ENCODE measurements around the gene ANKRD29.

DNA sequence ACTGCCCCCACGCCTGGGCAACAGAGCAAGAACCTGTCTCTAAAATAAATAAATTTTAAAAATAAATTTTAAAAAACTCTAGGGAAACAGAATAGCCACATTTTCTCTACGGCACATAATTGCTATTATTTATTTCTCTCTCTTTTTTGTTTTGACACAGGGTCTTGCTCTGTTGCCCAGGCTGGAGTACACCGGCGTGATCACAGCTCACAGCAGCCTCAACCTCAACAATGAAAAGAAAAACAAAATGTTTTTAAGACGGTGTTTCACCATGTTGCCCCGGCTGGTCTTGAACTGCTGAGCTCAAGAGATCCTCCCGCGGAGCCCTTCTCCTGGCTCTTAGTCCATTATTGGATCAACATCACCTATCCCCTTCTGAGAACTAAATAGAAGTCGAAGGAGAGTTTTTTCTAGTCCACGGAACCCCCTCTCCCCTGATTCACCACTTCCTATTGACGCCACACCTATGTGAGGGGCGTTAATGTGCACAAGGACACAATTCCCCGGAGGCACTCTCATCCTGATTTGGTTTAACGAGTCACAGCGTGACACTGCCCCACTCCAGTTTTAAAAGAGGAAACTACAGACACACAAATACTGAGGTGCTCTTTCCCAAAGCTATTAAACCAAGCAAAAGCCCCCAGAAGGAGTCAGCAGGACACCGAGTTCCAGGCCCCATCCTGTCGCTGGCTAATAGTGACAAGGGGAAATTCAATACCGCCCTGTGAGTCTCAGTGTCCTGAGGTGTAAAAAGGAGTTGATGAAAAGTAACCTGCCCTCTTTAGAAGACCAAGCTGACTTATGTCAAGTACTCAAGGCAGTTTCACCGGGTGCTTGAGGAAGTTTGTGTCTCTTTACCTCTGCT lies 77.5 kb downstream of the ANKRD29 start:
- no peak for TF ChIP-seq POLR2AphosphoS5 (IDR thresholded peaks at IDR 0.05; ENCODE audit: borderline replicate concordance, low read depth, low read length)
- TF ChIP-seq EZH2 (IDR thresholded peaks at IDR 0.05), result no peak

Measured in SK-N-MC (cell line).